OCI-M1 (cell line): ENCODE results near the gene SYNDIG1.

Source experiments
- DNase-seq: peaks from one replicate; lab custom pipeline; 2025; lab: John Stamatoyannopoulos, UW

The SYNDIG1 gene

DNA sequence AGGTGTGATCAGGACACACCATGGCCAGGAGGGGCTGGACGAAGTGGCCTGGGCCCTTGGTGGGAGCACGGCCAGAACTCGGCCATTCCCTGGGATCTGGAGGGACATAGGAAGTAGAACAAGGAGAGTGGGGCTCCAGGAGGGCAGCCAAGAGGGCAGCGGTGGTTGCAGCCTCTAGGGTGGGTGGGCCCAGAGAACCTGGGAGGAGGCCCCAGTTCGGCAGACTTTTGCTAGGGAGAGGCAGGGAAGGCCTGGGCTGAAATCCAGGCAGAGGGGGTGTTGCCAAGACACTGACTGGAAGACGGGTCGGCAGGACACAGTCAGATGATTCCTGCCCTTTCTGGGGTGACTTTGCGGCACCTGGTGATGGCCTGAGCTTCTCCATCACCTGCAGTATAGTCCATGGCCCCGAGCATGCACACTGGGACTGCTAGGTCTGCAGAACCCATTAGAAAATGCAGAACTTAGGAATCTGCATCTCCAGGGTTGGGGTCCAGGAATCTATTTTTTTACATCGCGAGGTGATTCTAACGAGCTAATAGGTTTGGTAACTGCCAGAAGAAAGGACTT is 224.8 kb downstream of the SYNDIG1 start:
- DNase-seq, result no peak

DNA sequence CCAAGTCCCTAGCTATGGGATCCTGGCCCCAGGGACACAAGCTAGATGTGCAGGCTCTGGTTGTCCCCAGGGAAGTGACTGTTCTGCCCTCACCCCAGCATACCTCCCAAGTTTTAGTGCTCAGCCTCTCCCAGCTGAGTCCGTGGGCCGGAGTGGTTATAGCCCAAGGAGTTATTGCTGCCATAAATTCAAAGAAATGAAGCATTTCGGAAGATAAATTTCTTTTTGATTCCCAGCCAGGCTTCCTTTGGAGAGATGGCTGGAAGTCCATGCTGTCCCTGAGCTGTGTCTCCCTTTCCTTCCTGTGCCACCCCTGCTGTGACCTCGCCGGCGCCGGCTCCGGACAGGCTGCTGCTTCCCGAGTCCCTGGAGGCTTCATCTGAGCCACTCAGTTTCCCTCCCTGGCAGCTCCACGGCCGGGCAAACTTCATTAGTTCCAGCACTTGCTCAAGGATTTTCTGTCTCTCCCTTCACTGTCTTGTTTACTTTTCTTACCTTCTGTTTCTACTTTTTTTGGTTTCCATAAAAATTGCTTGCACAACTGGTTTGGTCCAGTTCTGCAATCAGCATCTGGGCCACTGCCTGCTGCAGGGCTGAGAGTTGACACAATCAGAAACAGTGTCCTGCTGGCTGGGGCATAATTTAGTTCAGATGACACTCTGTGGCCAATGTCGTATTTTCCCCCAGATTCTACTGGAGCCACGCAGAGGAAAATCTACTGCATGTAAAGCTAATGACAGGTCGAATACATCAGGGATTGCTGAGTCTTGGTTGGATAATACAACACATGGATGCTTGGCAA is 225.5 kb downstream of the SYNDIG1 start:
- DNase-seq, result no peak

DNA sequence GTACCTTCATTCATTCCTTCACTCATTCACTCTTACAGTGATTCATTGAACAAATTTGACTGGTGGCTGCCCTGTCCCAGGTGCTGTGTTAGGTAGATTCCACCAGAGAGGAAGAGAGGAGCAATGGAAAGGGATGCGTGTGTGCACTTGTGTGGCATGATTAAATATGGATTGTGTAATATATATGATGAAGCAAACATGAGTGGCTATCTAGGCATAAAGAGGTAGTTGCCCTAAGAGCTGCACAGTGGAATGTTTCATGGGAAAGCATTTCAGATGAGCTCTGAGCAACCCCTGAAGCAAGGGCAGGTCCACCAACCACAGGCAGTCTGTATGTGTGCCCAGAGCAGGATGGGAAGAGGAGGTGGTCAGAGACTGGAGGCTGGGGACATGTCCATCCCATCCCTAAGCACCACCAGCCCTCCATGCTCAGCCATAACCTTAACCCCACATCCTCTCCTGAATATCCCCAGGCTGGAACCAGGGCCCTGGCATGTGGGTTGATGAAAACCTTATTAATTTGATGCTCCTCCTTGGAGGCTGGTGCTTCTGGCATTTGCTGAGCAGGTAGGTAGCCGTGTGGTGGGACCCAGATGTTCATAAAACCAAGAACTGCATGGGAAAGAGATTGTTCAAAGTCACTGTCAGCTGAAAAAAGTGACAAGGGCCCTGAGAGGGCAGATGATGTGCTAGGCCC is 226.2 kb downstream of the SYNDIG1 start:
- DNase-seq, result no peak

DNA sequence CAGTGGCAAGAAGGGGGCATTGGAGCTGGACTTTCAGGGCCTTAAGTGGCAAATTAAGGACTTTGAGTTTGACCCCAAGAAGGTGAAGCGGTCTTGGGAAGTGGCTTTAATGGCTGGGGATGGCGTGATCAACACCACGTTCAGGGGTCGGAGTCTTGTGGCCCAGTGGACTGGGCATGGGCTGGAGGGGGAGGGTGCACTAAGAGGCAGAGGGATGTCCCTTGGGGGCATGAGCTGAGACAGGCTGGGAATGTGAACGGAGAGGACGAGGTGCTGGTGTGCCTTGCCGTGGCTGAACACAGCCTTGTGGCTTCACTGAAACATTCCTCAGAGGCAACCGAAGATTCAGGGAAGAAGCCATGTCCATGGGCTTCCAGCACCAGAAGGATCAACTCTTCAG is 227.0 kb downstream of the SYNDIG1 start:
- no peak for DNase-seq

DNA sequence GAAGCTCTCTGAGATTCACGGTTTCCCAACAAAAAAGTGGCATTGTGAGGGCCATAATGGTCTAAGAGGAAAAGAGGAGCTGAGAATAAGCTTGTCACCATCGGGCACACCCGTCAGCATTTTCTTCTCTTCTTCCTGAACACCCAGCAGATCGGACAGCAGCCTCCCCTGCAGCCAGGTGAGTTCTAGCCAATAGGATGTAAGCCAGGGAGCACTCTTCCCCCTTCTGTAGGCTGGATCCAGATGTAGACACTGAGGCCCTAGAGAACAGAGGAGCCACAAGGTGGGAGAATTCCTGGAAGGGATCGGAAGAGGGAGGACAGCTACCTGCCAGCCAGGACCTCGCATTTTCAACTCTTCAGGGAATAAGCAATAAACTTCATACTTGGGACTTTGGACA is 228.0 kb downstream of the SYNDIG1 start:
- DNase-seq, result no peak

DNA sequence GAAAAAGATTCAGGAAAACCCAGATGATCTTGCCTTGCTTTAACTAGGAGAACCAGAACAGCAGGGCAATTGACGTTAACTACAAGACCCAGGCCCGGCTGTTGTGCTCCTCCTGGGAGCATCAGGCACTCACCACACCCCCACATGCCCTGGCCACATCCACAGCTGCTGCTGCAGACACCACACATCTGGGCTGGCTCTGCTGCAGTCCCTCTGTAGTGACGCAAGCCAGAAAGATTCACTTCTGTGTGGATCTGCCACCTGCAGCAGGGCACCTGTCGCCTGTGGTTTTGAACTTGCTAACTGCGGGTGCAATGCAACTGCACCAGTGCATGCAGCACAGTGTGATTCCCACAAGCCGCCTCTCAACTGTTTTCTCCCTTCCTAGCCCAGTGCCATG is 228.8 kb downstream of the SYNDIG1 start:
- DNase-seq, result no peak

DNA sequence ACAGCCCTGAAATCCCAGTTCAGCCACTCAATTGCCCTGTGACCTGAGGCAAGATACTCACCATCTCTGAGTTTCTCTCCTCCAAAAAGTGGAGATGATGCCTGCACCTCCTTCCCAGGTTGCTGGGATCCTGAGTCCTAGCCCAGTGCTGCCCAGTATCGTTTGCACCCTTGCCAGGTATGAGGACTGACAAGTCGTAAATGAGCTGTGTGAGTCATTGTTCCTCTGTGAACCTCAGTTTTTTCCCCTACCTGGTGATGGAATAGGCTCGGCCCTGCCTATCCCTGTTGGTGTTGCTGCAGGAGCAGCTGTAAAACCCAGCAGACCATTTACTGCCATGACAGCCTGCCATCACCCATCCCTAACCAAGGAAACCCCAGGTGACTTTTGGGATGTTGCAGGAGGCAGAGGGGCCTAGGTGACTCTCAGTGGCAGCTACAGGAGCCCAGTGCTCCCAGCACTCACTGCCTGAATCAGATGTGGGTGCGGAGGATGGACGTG is 229.3 kb downstream of the SYNDIG1 start:
- no peak for DNase-seq

DNA sequence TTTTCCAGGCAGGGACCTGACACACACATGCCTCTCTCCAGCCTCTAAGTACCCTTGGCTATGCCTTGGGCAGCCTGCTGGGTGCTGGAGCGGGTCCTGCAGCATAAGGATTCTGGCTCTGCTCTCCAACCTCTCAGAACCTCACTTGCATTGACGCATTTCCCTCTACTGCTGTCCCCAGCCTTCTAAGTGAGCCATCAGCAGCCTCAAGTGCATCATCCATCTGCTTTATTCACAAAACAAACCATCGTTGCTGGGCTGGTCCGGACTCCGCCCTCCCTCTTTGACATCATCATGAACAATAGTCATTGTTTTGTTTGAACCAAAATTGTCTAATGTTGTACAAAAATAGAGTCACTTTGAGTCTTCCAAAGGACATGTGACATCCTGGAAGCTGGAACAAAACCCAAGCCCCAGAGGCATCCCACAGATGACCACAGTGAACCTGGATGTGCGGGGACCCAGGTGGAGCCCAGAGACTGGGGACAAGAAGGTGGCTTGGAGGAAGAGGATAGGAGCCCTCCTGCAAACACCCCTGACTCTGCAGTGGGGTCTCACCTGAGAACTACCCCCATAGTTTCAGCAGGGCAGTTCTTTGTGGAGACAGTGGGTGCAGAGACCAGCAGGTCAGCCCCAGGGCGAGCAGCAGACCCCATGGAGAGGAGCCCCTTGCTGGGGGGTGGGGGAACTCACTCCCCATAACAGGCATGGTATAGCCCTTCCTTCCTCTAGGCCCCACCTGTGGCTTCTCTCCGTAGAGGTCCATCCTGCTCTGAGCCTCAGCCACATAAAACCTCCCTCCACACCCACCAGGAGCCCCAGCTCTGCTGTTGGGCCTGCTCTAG is 230.1 kb downstream of the SYNDIG1 start:
- DNase-seq, result no peak

DNA sequence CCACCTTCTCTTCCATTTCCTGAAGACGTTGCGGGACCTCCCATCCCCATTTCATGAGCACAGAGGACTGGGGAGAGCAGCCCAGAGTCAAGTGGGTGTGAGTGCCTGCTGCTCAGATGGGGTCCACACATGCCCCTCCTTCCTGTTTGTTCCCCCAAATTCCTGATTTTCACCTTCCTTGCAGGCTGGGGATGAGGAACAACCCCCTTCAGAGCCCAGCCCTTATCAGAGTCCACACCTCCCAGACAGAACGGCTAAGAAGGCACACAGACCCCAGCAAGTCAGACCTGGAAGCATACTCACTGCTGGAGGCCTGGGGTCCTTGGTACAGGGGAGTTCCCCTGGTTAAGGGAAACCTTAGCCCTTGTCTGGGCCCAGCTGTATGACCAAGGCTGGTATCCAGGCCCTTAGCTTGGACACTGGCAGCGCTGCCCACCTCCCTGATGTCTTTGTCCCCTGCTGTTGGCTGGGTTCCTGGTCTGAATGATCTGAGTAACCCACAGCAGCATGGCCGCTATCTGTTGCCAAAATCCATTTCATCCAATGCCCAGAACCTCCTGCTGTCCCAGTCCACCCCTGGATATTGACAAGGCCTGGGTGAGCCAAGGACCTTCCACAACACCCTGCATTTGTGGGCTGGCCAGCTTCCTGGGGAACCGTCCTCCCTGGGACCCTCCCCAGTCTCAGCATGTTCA is 230.9 kb downstream of the SYNDIG1 start:
- no peak for DNase-seq

DNA sequence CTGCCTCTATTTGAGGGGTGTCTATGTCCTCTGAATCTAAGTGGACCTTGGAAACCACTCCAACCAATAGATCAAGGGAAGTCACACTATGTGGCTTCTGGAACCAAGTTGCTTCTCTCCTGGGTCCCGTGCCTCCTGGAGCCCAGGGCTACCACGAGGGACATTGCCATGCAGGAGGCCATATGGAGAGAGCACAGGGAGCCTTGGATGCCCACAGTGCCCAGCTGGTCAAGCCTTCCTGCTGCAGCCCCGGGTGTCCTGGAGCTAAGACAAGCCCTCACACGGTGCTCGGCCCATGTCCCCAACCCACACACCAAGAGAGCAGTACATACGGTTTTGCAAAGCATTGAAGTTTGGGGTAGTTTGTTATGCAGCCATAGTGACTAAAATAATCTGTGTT is 231.6 kb downstream of the SYNDIG1 start:
- DNase-seq, result no peak

DNA sequence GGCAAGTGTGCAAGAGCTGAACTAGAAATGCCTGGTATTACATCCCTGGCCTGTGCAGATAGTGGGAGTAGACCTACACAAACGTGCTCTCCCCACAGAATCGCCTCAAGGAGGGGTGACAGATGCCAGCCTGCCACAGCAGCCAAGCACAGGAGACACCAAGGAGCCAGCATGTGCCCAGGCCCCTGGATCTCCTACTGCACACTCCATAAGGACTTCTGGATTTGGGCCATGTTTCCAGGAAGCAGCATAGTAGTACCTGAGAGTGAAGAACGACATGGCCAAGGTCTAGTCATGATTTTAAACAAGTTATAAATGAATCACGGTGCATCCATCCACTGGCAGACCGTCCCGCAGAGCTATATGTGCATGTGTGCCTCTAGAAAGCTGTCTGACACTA is 232.2 kb downstream of the SYNDIG1 start:
- DNase-seq, result no peak

DNA sequence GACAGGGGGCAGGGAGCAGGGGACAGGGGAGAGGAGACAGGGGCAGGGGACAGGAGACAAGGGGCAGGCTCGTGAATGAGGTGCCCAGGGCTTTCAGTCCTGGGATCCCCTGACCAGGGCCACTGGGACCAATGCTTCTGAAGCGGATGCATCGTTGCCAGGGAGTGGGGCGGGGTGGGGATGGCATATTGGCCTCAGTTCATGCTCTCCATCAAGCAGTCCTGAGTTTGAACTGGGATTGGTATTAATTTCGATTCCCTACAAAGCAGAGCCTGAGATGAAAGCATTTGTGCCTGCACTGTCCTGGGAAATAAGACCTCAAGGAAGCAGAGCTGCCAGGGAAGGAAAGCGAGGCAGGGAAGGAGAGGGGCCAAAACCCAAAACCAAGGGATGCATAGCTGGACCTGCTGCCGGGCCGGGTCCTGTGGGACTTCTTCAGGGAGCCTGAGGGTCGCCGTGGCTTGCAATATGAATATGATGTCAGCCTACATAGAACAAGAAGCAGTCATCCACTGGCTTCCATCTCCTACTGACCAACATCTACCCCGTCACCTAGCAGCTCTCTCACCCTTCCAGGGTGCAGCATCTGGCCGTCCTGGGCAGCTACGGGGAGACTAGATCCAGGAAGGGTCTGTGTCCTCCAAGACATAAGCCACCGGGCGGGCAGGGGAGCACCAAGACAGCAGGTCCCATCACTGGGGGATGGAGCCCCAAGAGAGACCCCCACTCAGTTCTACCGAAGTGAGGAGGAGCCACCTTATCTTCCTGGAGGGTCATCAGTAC is 233.3 kb downstream of the SYNDIG1 start:
- DNase-seq, result no peak

DNA sequence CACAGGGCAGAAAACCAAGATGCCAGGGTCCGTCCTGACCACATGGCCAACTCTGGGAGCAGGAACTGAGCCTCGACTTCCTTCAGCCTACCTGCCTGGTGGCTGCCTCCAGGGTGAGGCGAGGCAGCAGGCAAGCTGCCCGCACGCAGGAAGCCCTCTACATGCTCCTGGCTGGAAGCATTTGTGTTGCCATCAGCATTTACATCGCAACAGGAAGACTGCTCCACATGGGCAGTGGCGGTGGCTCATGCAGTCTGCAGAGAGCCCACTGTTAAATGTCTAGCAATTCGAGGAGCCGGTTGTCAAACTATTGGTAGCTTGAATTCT is 233.8 kb downstream of the SYNDIG1 start:
- DNase-seq, result no peak

DNA sequence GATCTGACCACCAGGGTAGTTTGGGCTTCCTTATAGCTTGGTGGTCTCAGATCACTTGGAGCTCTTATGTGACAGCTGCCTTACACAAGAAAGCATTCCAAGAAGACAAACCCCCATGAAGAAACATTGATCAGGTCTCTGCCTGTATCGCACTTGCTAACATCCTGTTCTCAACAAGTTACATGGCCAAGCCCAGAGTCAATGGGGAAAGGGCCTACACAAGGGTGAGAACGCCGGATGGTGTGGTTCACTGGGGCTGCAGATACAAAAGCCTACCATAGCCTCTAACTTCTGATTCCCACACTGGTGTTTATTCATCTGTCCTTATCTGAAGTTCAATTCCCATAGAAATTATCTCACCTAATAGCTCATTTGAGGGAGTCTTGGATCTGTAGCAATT is 235.5 kb downstream of the SYNDIG1 start:
- DNase-seq, result no peak

DNA sequence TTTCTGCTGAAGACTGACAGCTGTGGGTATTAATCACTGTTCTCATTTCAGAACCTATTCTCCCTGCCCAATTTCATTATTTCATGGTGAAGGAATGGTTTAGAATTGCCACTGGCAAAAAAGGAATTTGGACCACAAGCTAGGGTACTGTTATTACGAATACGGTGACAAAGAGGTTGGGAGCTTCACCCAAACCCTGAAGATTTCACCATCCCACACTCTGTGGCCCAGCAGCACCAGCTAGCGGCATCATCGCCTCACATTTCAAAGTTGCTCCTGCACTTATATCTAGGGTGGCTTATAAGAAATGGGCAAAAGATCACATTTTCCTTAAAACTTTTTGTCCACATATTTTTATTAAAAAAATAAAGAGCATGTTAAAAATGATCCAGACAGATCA is 236.1 kb downstream of the SYNDIG1 start:
- no peak for DNase-seq

DNA sequence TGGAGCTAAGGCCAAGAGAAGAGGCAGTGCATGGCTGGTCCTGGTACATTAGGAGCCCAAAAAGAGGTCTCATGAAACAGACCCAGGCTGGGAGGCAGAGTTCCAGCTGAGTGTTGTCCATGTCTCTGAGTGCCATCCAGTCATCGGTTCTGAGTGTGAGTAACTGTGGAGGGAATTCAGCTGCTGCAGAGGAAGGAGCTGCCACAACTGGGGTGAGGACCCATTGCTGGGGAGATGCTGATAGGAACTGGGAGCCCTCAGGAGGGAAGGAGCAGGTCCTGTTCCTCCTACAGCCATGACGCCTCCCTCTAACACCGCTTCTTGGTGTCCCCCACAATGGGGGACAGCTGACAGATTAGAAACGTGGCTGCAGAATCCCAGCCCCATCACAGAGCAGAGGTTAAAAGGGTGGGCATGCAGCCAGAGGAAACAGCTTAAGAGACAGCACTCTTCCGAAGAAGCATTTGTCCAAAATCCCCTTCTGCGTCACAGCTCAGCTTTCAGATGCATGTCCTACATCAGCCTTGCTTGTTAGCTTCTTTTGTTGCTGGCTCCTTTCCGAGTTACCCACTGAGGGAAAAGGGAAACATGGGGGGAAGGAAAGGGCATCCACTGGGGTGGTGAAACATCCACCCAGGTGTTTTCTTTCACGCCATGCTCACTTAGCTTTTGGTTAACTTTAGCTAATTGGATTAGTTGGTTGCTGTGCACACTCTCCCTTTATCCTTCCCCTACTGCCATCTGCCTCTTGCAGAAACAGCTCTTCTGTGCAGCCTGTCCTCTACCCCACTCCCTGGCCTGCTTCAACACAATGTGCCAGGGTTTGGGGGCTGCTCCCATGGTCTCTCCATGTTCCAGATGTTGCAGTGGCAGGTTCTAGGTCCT is 239.2 kb downstream of the SYNDIG1 start:
- DNase-seq, result no peak
